Endothelial cell of umbilical vein (primary cell): Measurements from ENCODE around the gene CCR1. TPM values are rescaled to one million over a fixed set of nuclear protein-coding genes. Genes with fewer than 3 reads are reported as not detected.

Source experiments
- BruUV-seq: library from RNA; stranded (reverse); fragments of 400-500 nt; replicated peaks from 2 replicates; lab custom pipeline; 2021; lab: Mats Ljungman, UMichigan
- CTCF ChIA-PET: fragments of 300-600, 350-600 bp; sonication (Branson Sonifier 250); formaldehyde crosslinking; loops from one replicate; lab custom pipeline; 2021; ENCODE audit warnings: antibody characterized with exemption, inconsistent platforms; lab: Charles Lee
- POLR2A ChIA-PET: fragments of 300-600, 350-600 bp; sonication (Branson Sonifier 250); formaldehyde crosslinking; loops from one replicate; lab custom pipeline; 2021; ENCODE audit warnings: antibody characterized with exemption, inconsistent platforms; lab: Charles Lee
- DNase-seq: peaks from one replicate; pipeline ENCODE4 v3.0.0-alpha.2; 2011; ENCODE audit warnings: low read depth, low spot score
- FAIRE-seq: peaks from 2 replicates; lab custom pipeline; 2011; peaks lifted over from hg19 to GRCh38; lab: Jason Lieb, UNC
- H2AFZ ChIP-seq: 2 replicates; pipeline ENCODE4 v1.6.0; 2012; ENCODE audit warnings: low read depth, low read length, control low read depth, inconsistent platforms
- H3K27ac ChIP-seq: 2 replicates; pipeline ENCODE4 v1.5.1; 2011; ENCODE audit warnings: low read depth, mild to moderate bottlenecking, control low read depth, low read length, moderate library complexity; ENCODE audit not compliant: insufficient read depth
- H3K27me3 ChIP-seq, 2 experiments: 2 replicates each; pipeline versions ENCODE4 v1.6.0 to v1.6.1; 2011; ENCODE audit warnings: low read length in 2 of 2, mixed read lengths in 1 of 2; ENCODE audit not compliant: control insufficient read depth in 2 of 2, insufficient read depth in 2 of 2
- H3K36me3 ChIP-seq, 2 experiments: 2 replicates in 1 of 2; 3 replicates in 1 of 2; pipeline ENCODE4 v1.5.1; 2011; ENCODE audit warnings: low read length in 2 of 2, mild to moderate bottlenecking in 1 of 2, moderate library complexity in 1 of 2; ENCODE audit not compliant: control insufficient read depth in 2 of 2, insufficient read depth in 2 of 2; ENCODE audit errors: extremely low read depth in 1 of 2
- H3K4me1 ChIP-seq: 3 replicates; pipeline ENCODE4 v1.5.1; 2011; ENCODE audit warnings: mild to moderate bottlenecking, low read length; ENCODE audit not compliant: control insufficient read depth, insufficient read depth; ENCODE audit errors: extremely low read depth
- H3K4me2 ChIP-seq: 2 replicates; pipeline ENCODE4 v1.6.1; 2011; ENCODE audit warnings: low read length, control low read depth, mixed read lengths; ENCODE audit not compliant: insufficient read depth
- H3K4me3 ChIP-seq, 3 experiments: fragments of 200-600 bp in 1 of 3; sonication (generic), shearing (Covaris generic) in 1 of 3; replicated peaks in 1 of 3; 2 replicates each; pipeline ENCODE4 v1.5.1; 2011 to 2016; ENCODE audit warnings: control low read depth in 3 of 3, low read length in 3 of 3, mild to moderate bottlenecking in 2 of 3, inconsistent platforms in 1 of 3, low read depth in 1 of 3, moderate library complexity in 1 of 3; ENCODE audit not compliant: insufficient read depth in 1 of 3
- H3K79me2 ChIP-seq: 2 replicates; pipeline ENCODE4 v1.6.0; 2012; ENCODE audit warnings: low read length, inconsistent platforms; ENCODE audit not compliant: control insufficient read depth, insufficient read depth
- H3K9ac ChIP-seq: replicated peaks from 2 replicates; pipeline ENCODE3; 2011; ENCODE audit warnings: low read length, control low read depth; ENCODE audit not compliant: insufficient read depth; ENCODE audit errors: extremely low read depth
- H3K9me1 ChIP-seq: replicated peaks from 3 replicates; pipeline ENCODE4 v1.6.0; 2011; ENCODE audit warnings: mild to moderate bottlenecking, low read length; ENCODE audit not compliant: control insufficient read depth, insufficient read depth; ENCODE audit errors: extremely low read depth
- H3K9me3 ChIP-seq: replicated peaks from 2 replicates; pipeline ENCODE4 v1.5.1; 2012; ENCODE audit warnings: low read length, inconsistent platforms; ENCODE audit not compliant: control insufficient read depth, insufficient read depth
- H4K20me1 ChIP-seq: replicated peaks from 2 replicates; pipeline ENCODE3; 2011; ENCODE audit warnings: mild to moderate bottlenecking, low read length; ENCODE audit not compliant: control insufficient read depth, insufficient read depth; ENCODE audit errors: extremely low read depth
- EZH2 ChIP-seq: IDR thresholded peaks from 2 replicates; pipeline ENCODE4 v1.6.1; 2012; ENCODE audit warnings: borderline replicate concordance, low read depth, mild to moderate bottlenecking, moderate library complexity, low read length, inconsistent platforms; ENCODE audit not compliant: severe bottlenecking
- FOS ChIP-seq: IDR thresholded peaks from 2 replicates; pipeline ENCODE4 v1.6.1; 2011; ENCODE audit warnings: mild to moderate bottlenecking, low read length, moderate library complexity, borderline replicate concordance; ENCODE audit not compliant: insufficient read depth
- GATA2 ChIP-seq: IDR thresholded peaks from 2 replicates; pipeline ENCODE4 v1.7.0; 2011; ENCODE audit warnings: low read depth, mild to moderate bottlenecking, moderate library complexity, mixed read lengths, low read length; ENCODE audit not compliant: insufficient read length, insufficient read depth
- JUN ChIP-seq: IDR thresholded peaks from 2 replicates; pipeline ENCODE4 v1.6.1; 2011; ENCODE audit warnings: borderline replicate concordance, low read depth; ENCODE audit not compliant: insufficient read length, insufficient read depth
- MYC ChIP-seq: IDR thresholded peaks from one replicate; pipeline ENCODE4 v1.6.1; 2011; ENCODE audit warnings: mild to moderate bottlenecking, low read depth, low read length
- POLR2A ChIP-seq: IDR thresholded peaks from 2 replicates; pipeline ENCODE4 v1.6.1; 2012; ENCODE audit warnings: low read depth, mild to moderate bottlenecking, control low read depth, low read length
- POLR2AphosphoS5 ChIP-seq: IDR thresholded peaks from 2 replicates; pipeline ENCODE4 v1.6.1; 2012; ENCODE audit warnings: low read depth, mild to moderate bottlenecking, control low read depth, low read length, moderate library complexity; ENCODE audit not compliant: insufficient read depth
- dilution Hi-C: fragments of 300-500 bp; cut with MboI; formaldehyde crosslinking; loops from one replicate; pipeline ENCODE4 v1.15.0; 2019; ENCODE audit warnings: low sequenced_read_pairs; ENCODE audit not compliant: extremely low pct_ligation_motif_present
- intact Hi-C: fragments of 100-400 bp; cut with micrococcal nuclease; formaldehyde crosslinking; loops from one replicate; pipeline ENCODE4 v1.10.0; 2022
- polyA plus RNA-seq, 4 experiments: library from polyadenylated mRNA; depleted of rRNA in 3 of 4; stranded (reverse) in 3 of 4; unstranded in 1 of 4; fragments of >200 nt; gene quantifications; 2 replicates each; pipeline versions ENCODE4 v1.2.1 to v1.2.3, GENCODE V29; 2011 to 2012; ENCODE audit warnings: missing spikeins in 1 of 4
- total RNA-seq: library from RNA; stranded (reverse); gene quantifications from 2 replicates; pipeline ENCODE4 v1.2.3, GENCODE V29; 2021
- TF ChIP-seq, protein P1 (sequence below): IDR thresholded peaks from 2 replicates; pipeline ENCODE4 v1.6.1; 2011; ENCODE audit not compliant: insufficient read depth, insufficient read length
- TF ChIP-seq, protein P2 (sequence below), 2 donors: IDR thresholded peaks; 1 replicate in 1 of 2; 2 replicates in 1 of 2; pipeline ENCODE4 v1.5.1; 2011; ENCODE audit warnings: low read length in 2 of 2, mild to moderate bottlenecking in 2 of 2, moderate library complexity in 2 of 2, control low read depth in 1 of 2, inconsistent platforms in 1 of 2, low read depth in 1 of 2; ENCODE audit not compliant: insufficient read depth in 1 of 2; ENCODE audit errors: extremely low read depth in 1 of 2

Gene CCR1
- total and polyA plus RNA-seq, 2 donors (not counting 3 experiments of a cell fraction or from before 2014, with no cell fraction given), result not detected

DNA sequence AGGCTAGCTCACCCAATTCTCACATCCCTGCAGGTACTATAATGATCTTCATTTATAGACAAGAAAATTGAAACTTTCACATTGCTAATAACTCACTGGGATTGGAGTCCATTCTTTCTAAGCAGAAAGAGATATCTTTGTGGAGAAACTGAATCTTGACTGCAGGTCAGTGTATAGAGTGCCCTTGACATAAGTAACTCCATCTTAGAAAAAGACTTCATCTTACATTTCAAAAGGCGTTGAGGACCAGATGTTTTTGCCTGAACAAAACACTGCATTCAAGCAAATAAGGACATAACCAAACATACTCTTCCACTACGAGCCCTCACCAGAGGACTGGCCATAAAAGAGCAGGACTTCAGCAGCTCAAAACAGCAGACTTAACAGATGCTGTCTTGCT lies 27.3 kb upstream of the CCR1 start:
- dilution Hi-C loops, result no loop called here
- BruUV-seq, result no TSS peak
- H3K9me3 ChIP-seq, result no peaks in the 10 kb centered on the region

More for the DNA sequence above, 27.3 kb upstream of the CCR1 start:
- Histone ChIP-seq H3K27ac (no peak overlapping the region), H3K4me2 (no peak overlapping the region), H2AFZ (no peak overlapping the region), H3K27me3 (peaks cover 0 to 3% of the 10 kb centered on the region in 2 experiments), H3K9me1 (no peaks in the 10 kb centered on the region), H4K20me1 (no peaks in the 10 kb centered on the region), H3K4me3 (no peak overlapping the region), H3K79me2 (no peaks in the 10 kb centered on the region), H3K36me3 (no peaks in the 10 kb centered on the region), H3K9ac (no peak overlapping the region), H3K4me1 (no peaks in the 10 kb centered on the region)
- intact Hi-C loops, result no loop called here
- TF ChIP-seq JUN (no peak), EZH2 (no peak), MYC (no peak), POLR2AphosphoS5 (no peak), POLR2A (no peak), FOS (no peak), GATA2 (no peak)
- TF ChIP-seq, protein P1, sequence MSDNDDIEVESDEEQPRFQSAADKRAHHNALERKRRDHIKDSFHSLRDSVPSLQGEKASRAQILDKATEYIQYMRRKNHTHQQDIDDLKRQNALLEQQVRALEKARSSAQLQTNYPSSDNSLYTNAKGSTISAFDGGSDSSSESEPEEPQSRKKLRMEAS, result no peak
- TF ChIP-seq, protein P2, sequence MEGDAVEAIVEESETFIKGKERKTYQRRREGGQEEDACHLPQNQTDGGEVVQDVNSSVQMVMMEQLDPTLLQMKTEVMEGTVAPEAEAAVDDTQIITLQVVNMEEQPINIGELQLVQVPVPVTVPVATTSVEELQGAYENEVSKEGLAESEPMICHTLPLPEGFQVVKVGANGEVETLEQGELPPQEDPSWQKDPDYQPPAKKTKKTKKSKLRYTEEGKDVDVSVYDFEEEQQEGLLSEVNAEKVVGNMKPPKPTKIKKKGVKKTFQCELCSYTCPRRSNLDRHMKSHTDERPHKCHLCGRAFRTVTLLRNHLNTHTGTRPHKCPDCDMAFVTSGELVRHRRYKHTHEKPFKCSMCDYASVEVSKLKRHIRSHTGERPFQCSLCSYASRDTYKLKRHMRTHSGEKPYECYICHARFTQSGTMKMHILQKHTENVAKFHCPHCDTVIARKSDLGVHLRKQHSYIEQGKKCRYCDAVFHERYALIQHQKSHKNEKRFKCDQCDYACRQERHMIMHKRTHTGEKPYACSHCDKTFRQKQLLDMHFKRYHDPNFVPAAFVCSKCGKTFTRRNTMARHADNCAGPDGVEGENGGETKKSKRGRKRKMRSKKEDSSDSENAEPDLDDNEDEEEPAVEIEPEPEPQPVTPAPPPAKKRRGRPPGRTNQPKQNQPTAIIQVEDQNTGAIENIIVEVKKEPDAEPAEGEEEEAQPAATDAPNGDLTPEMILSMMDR (IDR thresholded peaks at IDR 0.05; ENCODE audit: extremely low read depth in 1 of 2, insufficient read depth in 1 of 2, low read depth in 1 of 2, low read length in 2 of 2), result no peak
- POLR2A ChIA-PET, result no interaction called here
- FAIRE-seq (no peak), DNase-seq (no peak)
- CTCF ChIA-PET, result no interaction called here
